A549 (cell line): ENCODE data around the gene SLC35C1. TPM values are rescaled to one million over a fixed set of nuclear protein-coding genes. Genes with fewer than 3 reads are reported as not detected.

Experiments used
- ATAC-seq, 2 experiments: fragments of 200-7000 bp in 1 of 2; fragments of >200 bp in 1 of 2; cut with Nextera tagmentation in 1 of 2; cut with Tn5 transposase in 1 of 2; 3 replicates each; pipeline versions ENCODE4 v1.8.0 to v1.9.1; 2018 to 2020; ENCODE audit warnings: mild to moderate bottlenecking in 1 of 2, moderate library complexity in 1 of 2
- CTCF ChIA-PET: fragments of 300-600 bp; sonication (Branson Sonifier 250); formaldehyde crosslinking; extraction: SDS; loops from one replicate; lab custom pipeline; 2021; ENCODE audit warnings: antibody characterized with exemption, inconsistent platforms; lab: Yijun Ruan, JAX
- POLR2A ChIA-PET: fragments of 350-600 bp; formaldehyde crosslinking; extraction: SDS; loops from one replicate; lab custom pipeline; 2021; ENCODE audit warnings: antibody characterized with exemption, inconsistent platforms; lab: Yijun Ruan, JAX
- DNase-seq, 2 experiments: peaks; one replicate each; pipeline versions ENCODE4 v3.0.0 to v3.0.0-alpha.2; 2011 to 2016; ENCODE audit warnings: low read depth in 1 of 2, low spot score in 1 of 2
- FAIRE-seq: peaks from 2 replicates; lab custom pipeline; 2011; peaks lifted over from hg19 to GRCh38; lab: Jason Lieb, UNC
- H3K27ac ChIP-seq, 2 experiments: fragments of >200 bp; sonication (Bioruptor Twin); formaldehyde crosslinking; 3 replicates each; pipeline ENCODE4 v1.5.1; 2016 to 2017
- H3K4me1 ChIP-seq: fragments of >200 bp; sonication (Bioruptor Twin); formaldehyde crosslinking; 3 replicates; pipeline ENCODE4 v1.6.1; 2016
- H3K4me2 ChIP-seq: fragments of >200 bp; sonication (Bioruptor Twin); formaldehyde crosslinking; 3 replicates; pipeline ENCODE4 v1.6.1; 2016
- H3K4me3 ChIP-seq: fragments of >200 bp; sonication (Bioruptor Twin); formaldehyde crosslinking; 3 replicates; pipeline ENCODE4 v1.5.1; 2016
- H3K9me3 ChIP-seq: fragments of >200 bp; sonication (Bioruptor Twin); formaldehyde crosslinking; 3 replicates; pipeline ENCODE4 v1.6.1; 2016
- ATOH8 ChIP-seq: fragments of 250-450 bp; sonication (Bioruptor Pico); IDR thresholded peaks from 2 replicates; pipeline ENCODE4 v1.5.0; 2020; ENCODE audit warnings: low read depth, mild to moderate bottlenecking, moderate library complexity
- BHLHE40 ChIP-seq: IDR thresholded peaks from 2 replicates; pipeline ENCODE4 v1.6.1; 2012; ENCODE audit warnings: low read depth, low read length, inconsistent platforms
- CBX8 ChIP-seq: fragments of 200-600 bp; sonication (generic); IDR thresholded peaks from 2 replicates; pipeline ENCODE4 v1.6.1; 2016
- EHMT2 ChIP-seq: fragments of 200-600 bp; sonication (generic); IDR thresholded peaks from 2 replicates; pipeline ENCODE4 v1.6.1; 2016; ENCODE audit warnings: antibody characterized with exemption, low read depth, mild to moderate bottlenecking, moderate library complexity
- EP300 ChIP-seq, 2 experiments: fragments of >200 bp; sonication (Bioruptor Twin); formaldehyde crosslinking; IDR thresholded peaks; 2 replicates in 1 of 2; 3 replicates in 1 of 2; pipeline ENCODE4 v1.6.1; 2016 to 2017
- ESRRA ChIP-seq: fragments of 150-350 bp; IDR thresholded peaks from 2 replicates; pipeline ENCODE4 v1.6.1; 2014; ENCODE audit warnings: mild to moderate bottlenecking, low read length, borderline replicate concordance
- FOSB ChIP-seq: fragments of 250-450 bp; sonication (Bioruptor Pico); IDR thresholded peaks from 2 replicates; pipeline ENCODE4 v1.5.0; 2020; ENCODE audit warnings: mild to moderate bottlenecking, moderate library complexity
- FOSL2 ChIP-seq, 2 experiments: fragments of 450-650 bp in 1 of 2; fragments of >200 bp in 1 of 2; sonication (Bioruptor Twin) in 1 of 2; formaldehyde crosslinking; IDR thresholded peaks; 2 replicates each; pipeline versions ENCODE4 v1.5.0 to v1.6.1; 2016 to 2020; ENCODE audit warnings: mild to moderate bottlenecking in 1 of 2, moderate library complexity in 1 of 2
- GATA3 ChIP-seq: IDR thresholded peaks from 2 replicates; pipeline ENCODE4 v1.6.1; 2012; ENCODE audit warnings: borderline replicate concordance
- HDAC2 ChIP-seq: fragments of 200-600 bp; sonication (generic); IDR thresholded peaks from 2 replicates; pipeline ENCODE4 v1.6.1; 2016
- HOXA7 ChIP-seq: fragments of 250-450 bp; sonication (Bioruptor Pico); IDR thresholded peaks from 2 replicates; pipeline ENCODE4 v1.5.0; 2020; ENCODE audit warnings: mild to moderate bottlenecking, moderate library complexity
- KDM5A ChIP-seq: fragments of 200-600 bp; sonication (generic); IDR thresholded peaks from 2 replicates; pipeline ENCODE4 v1.6.1; 2016; ENCODE audit warnings: antibody characterized with exemption, mild to moderate bottlenecking
- MAFK ChIP-seq: fragments of 450-650 bp; IDR thresholded peaks from 2 replicates; pipeline ENCODE4 v1.6.1; 2014; ENCODE audit not compliant: partially characterized antibody
- MAX ChIP-seq: IDR thresholded peaks from 2 replicates; pipeline ENCODE4 v1.6.1; 2012
- NFE2L2 ChIP-seq: fragments of 150-350 bp; conservative IDR thresholded peaks from 2 replicates; pipeline ENCODE4 v1.6.1; 2014; ENCODE audit warnings: low read length
- NPAS2 ChIP-seq: fragments of 250-450 bp; sonication (Bioruptor Pico); IDR thresholded peaks from 2 replicates; pipeline ENCODE4 v1.8.0; 2022; ENCODE audit warnings: mild to moderate bottlenecking, moderate library complexity, borderline replicate concordance
- NR3C1 ChIP-seq: fragments of >200 bp; sonication (Bioruptor Twin); formaldehyde crosslinking; IDR thresholded peaks from 3 replicates; pipeline ENCODE4 v1.6.1; 2017
- PBX3 ChIP-seq: IDR thresholded peaks from 2 replicates; pipeline ENCODE4 v1.6.1; 2012
- POLR2A ChIP-seq: IDR thresholded peaks from 2 replicates; pipeline ENCODE4 v1.6.1; 2012; ENCODE audit warnings: mild to moderate bottlenecking, low read length
- RCOR1 ChIP-seq: fragments of 150-350 bp; IDR thresholded peaks from 2 replicates; pipeline ENCODE4 v1.6.1; 2014; ENCODE audit warnings: antibody characterized with exemption, low read length, low read depth
- RFX5 ChIP-seq: fragments of 450-650 bp; IDR thresholded peaks from 2 replicates; pipeline ENCODE4 v1.7.1; 2014; ENCODE audit warnings: antibody characterized with exemption, mild to moderate bottlenecking, moderate library complexity
- SREBF2 ChIP-seq: fragments of 450-650 bp; IDR thresholded peaks from 2 replicates; pipeline ENCODE4 v1.6.1; 2014; ENCODE audit warnings: mild to moderate bottlenecking, moderate library complexity
- USF2 ChIP-seq: fragments of 450-650 bp; IDR thresholded peaks from 2 replicates; pipeline ENCODE4 v1.6.1; 2014; ENCODE audit warnings: antibody characterized with exemption
- ZC3H11A ChIP-seq: fragments of 450-650 bp; IDR thresholded peaks from 2 replicates; pipeline ENCODE4 v1.6.1; 2014; ENCODE audit warnings: antibody characterized with exemption, mild to moderate bottlenecking
- ZNF302 ChIP-seq: fragments of 250-450 bp; sonication (Bioruptor Pico); IDR thresholded peaks from 2 replicates; pipeline ENCODE4 v1.9.0; 2021; ENCODE audit warnings: inconsistent platforms, mild to moderate bottlenecking, moderate library complexity
- ZSCAN20 ChIP-seq: fragments of 250-450 bp; sonication (Bioruptor Pico); IDR thresholded peaks from 2 replicates; pipeline ENCODE4 v1.8.0; 2022; ENCODE audit warnings: mild to moderate bottlenecking, moderate library complexity
- WGBS: methylation state at CpG from one replicate; pipeline ENCODE4 v1.1.6; 2017; ENCODE audit errors: missing lambda C conversion rate; 5-methylcytosine and 5-hydroxymethylcytosine counted together
- polyA plus RNA-seq, 4 experiments: library from polyadenylated mRNA; depleted of rRNA in 3 of 4; stranded (reverse); fragments of >200 nt; fragmentation: RNase III in 1 of 4; extraction: RNeasy Plus Mini Kit Qiagen cat#74134 plus additional on column Dnase treatment in 1 of 4; gene quantifications; 2 replicates in 3 of 4; 3 replicates in 1 of 4; pipeline ENCODE4 v1.2.3, GENCODE V29; 2011 to 2017
- TF ChIP-seq, protein P1 (sequence below): IDR thresholded peaks from 2 replicates; pipeline ENCODE4 v1.6.1; 2012; ENCODE audit warnings: low read depth, borderline replicate concordance

SLC35C1 gene
- polyA plus RNA-seq, 2 of the 4 experiments (the other 2 are of a cell fraction) = 3.3 to 14.0 TPM

- 69% methylated on average over 2 of the region's 2 CpGs for WGBS
Measured at GRCh38 chr11:45800261-45800660, 4.7 kb upstream of the SLC35C1 start.

DNA sequence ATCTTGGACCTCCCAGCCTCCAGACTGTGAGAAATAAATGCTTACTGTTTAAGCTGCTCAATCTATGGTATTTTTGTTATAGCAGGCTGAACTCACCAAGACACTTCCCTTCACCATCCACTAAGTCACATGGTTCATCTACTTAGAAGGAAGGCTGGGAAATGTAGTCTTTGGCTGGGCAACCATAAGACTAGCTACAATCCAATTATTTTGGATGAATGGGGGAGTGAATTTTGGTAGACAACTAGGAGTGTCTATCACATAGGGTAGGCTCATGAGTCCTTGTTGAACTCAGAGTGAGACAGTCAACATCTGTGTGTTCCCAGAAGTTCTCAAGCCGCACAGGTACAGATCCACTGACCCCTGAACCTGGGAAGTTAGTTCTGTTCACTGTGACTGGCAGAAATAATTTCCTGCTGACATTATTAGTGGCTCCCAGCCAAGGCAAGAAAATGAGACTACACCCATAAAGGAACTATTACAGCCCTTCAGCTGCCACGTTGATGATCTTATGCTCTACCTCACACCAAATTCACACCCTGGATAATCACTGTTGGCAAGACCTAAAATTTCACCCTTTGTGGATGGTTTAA is 3.1 kb upstream of the SLC35C1 start:
- DNase-seq = peak in 1 of 2 experiments; percentile 17
- H3K4me1 ChIP-seq = peaks cover 15% of the 10 kb centered on the region
- TF ChIP-seq EP300 (IDR thresholded peaks at IDR 0.05) (no peak), CBX8 (no peak), HDAC2 (no peak), ZNF302 (no peak), SREBF2 (no peak), PBX3 (no peak), NPAS2 (no peak), BHLHE40 (no peak), POLR2A (no peak), NR3C1 (no peak)
- TF ChIP-seq, protein P1, sequence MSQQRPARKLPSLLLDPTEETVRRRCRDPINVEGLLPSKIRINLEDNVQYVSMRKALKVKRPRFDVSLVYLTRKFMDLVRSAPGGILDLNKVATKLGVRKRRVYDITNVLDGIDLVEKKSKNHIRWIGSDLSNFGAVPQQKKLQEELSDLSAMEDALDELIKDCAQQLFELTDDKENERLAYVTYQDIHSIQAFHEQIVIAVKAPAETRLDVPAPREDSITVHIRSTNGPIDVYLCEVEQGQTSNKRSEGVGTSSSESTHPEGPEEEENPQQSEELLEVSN = no peak
- no peaks in the 10 kb centered on the region for H3K9me3 ChIP-seq
- 81% methylated on average over 2 of the region's 2 CpGs for WGBS
- H3K4me3 ChIP-seq = no peak overlapping the region
- ChIA-PET POLR2A (no interaction called here), CTCF (interaction anchor here (0.9 to 1.4 kb wide), 2 partner anchors 12 to 30 kb away, joined by 4 read pairs; no protein-coding TSS in a partner anchor)
- no peak for FAIRE-seq
- no peak overlapping the region for H3K4me2 ChIP-seq
- no peak overlapping the region for H3K27ac ChIP-seq
- no peak for ATAC-seq

More at GRCh38 chr11:45800261-45800660, 4.7 kb upstream of the SLC35C1 start:
- ChIA-PET POLR2A (no interaction called here), CTCF (interaction anchor here (7.1 kb wide), 1 partner anchor 29 kb away, joined by 44 read pairs; no protein-coding TSS in a partner anchor)
- no peak overlapping the region for H3K4me3 ChIP-seq
- no peak overlapping the region for H3K4me2 ChIP-seq
- FAIRE-seq (no peak), DNase-seq (no peak), ATAC-seq (no peak)
- 0 out of 3 replicates have a peak, but pooled peaks cover 4% of the 10 kb centered on the region for H3K4me1 ChIP-seq
- H3K27ac ChIP-seq = no peak overlapping the region
- no peak for TF ChIP-seq EP300 (IDR thresholded peaks at IDR 0.05)
- TF ChIP-seq NFE2L2 = no peak
- TF ChIP-seq FOSB (CRISPR knock-in tag) = no peak
- no peak for TF ChIP-seq RCOR1
- TF ChIP-seq EHMT2 = no peak
- TF ChIP-seq ESRRA = no peak
- no peak for TF ChIP-seq MAFK
- TF ChIP-seq USF2 = no peak
- TF ChIP-seq CBX8 = no peak
- TF ChIP-seq HOXA7 (CRISPR knock-in tag) = no peak
- TF ChIP-seq GATA3 = no peak
- TF ChIP-seq ATOH8 = no peak
- no peak for TF ChIP-seq KDM5A
- no peak for TF ChIP-seq FOSL2 (IDR thresholded peaks at IDR 0.05)
- TF ChIP-seq FOSL2 (CRISPR knock-in tag; IDR thresholded peaks at IDR 0.05) = no peak
- TF ChIP-seq MAX = no peak
- TF ChIP-seq POLR2A = no peak
- no peak for TF ChIP-seq ZC3H11A
- no peak for TF ChIP-seq ZSCAN20
- TF ChIP-seq RFX5 = no peak
- H3K9me3 ChIP-seq = no peaks in the 10 kb centered on the region
